ENCODE data around the gene DHCR24.

DNA sequence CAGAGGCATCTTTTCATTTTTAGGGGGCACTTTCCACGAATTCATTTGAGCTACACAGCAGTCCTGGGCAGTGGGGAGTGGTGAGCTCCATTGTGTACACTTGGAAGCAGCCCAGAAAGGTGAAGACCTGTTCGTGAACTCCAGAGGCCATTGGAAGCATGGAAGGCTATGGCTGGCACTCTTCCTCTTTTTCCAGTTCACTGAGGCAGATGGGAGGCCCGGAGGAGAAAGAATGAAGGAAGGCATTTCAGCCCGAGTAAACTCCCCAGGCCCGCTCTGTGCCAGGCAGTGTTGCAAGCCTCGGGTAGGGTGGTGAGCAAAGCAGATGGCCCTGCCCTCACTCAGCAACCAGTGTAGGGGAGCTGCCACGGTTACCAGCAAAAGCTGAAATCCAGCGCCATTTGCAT, 673 bp upstream of the DHCR24 start:
- TF ChIP-seq, protein P1, sequence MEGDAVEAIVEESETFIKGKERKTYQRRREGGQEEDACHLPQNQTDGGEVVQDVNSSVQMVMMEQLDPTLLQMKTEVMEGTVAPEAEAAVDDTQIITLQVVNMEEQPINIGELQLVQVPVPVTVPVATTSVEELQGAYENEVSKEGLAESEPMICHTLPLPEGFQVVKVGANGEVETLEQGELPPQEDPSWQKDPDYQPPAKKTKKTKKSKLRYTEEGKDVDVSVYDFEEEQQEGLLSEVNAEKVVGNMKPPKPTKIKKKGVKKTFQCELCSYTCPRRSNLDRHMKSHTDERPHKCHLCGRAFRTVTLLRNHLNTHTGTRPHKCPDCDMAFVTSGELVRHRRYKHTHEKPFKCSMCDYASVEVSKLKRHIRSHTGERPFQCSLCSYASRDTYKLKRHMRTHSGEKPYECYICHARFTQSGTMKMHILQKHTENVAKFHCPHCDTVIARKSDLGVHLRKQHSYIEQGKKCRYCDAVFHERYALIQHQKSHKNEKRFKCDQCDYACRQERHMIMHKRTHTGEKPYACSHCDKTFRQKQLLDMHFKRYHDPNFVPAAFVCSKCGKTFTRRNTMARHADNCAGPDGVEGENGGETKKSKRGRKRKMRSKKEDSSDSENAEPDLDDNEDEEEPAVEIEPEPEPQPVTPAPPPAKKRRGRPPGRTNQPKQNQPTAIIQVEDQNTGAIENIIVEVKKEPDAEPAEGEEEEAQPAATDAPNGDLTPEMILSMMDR (IDR thresholded peaks at IDR 0.05), result no peak
- TF ChIP-seq POLR2A (IDR thresholded peaks at IDR 0.05), result no peak

All from body of pancreas (tissue), 4 donors.